HG03457 (cell line): Measurements from ENCODE around the gene RFNG.

ENCODE experiments used
- ATAC-seq: cut with Tn5 transposase; IDR thresholded peaks from one replicate; pipeline ENCODE4 v1.9.1; 2021; ENCODE audit warnings: moderate number of reproducible peaks; ENCODE audit not compliant: unreplicated experiment

Gene RFNG

DNA sequence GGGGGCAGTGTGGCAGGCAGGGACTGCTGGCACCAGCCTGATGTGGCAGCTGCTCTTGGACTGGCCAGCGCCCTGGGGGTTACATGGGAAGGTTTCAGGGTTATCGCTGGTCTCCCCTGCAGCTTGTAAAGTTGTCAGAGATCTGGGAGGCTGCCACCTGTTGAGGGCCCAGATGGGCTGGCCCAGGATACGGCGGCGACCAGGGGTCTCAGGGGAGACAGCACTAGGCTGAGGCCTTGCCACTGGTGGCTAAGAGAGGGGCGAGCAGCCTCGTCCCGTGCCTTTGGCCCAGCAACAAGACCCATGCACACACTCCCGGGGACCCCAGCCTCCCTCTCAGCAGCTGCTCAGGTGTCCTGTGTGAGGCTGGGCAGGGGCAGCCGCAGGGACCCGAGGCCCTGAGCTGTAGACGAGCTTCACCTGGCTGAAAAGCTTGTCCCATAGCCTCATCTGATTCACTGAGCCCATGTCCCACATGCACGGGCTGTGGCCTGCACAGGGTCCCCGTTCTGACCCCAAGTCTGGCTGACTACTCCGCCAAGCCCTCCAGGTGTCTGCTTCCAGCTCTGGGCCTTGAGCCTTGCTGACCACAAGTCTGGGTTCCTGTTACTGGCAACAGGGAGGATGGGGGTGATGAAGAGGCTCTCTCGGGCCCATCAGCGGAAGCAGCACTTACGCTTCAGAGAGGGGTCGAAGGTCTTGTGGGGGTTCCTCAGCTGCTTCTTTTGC is 7.8 kb upstream of the RFNG start:
- no peak for ATAC-seq

DNA sequence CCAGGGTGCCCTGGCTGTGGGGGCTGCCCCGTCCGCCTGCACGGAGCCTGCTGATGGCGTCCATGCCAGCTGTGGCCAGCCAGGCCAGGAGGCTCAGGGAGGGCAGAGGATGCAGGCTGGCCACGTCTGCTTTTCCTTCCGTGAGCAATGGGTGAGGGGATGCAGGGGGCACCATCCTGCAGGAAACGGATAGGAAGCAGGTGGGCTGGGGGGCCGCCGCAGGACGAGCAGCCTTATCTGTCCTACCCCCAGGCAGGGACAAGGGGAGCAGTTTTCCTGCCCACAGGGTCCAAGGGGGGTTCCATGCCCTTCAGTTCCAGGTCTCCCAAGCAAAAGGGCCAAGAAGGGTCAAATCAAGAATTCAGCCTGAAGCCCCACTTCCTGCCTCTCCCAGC is 7.2 kb upstream of the RFNG start:
- ATAC-seq: no peak

DNA sequence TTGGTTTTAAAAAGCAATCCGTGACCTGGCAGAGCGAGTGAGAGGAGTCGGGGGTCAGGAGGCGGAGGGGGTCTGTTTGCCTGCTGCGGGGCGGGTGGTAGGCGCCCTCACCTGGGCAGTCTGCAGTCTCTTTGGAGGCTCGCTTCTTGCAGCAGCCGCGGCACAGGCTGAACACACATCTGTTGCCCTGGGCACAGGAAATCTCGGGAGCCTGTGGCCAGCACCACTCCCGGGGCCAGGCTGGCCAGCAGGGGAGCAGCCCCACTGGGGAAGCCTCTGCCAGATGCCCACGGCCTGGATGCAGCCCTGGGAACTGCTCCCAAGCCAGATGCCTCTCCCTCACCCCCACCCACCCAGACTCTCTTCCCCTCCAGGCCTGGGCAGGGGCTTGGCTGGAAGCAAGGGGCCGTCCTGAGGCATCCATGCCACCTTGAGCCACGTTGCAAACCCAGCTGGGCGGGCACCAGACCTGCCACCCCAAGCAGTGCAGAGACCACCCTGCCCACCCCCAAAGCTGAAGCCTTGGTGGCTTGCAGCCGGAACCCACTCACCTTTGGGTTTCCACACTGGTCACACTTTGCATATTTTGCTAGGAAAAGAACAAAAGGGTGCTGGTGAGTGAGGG is 6.7 kb upstream of the RFNG start:
- no peak for ATAC-seq

DNA sequence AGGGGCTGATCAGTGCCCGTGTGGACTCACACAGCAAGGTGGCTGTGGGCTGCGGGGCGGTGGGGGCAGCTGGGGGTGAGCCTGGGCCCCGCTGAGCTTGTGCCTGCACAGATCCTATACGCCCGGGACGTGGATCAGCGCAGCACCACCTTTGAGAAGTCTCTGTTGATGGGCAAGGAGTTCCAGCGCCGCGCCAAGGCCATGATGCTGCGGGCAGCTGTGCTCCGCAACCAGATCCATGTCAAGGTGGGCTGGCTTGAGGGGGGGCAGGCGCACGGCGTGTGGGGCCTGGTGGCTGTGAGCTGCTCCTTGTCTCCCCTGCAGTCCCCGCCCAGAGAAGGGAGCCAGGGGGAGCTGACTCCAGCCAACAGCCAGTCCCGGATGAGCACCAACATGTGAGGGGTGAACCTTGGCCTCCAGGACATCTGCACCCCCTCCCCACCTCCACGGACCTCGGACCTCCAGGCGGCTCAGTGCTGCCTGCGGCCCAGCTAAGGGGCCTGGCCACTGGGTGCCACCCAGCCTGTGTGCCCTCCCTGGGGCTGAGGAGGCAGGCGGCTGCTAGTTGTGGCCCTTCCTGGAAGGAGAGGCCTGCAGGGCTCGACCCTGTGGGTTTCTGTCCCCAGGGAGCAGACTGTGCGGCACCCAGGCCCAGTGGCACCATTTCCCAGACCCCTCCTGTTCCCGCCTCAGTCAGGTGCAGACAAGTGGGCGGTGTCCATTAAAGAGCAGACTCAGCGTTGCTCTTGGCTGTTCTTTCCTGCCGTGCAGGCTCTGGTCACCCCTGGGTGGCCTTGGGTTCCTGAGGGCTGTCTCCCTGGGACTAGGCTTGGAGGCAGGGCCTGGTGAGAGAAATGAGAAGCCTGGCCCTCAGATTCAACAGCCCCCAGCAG is 5.4 kb upstream of the RFNG start:
- ATAC-seq: no peak

DNA sequence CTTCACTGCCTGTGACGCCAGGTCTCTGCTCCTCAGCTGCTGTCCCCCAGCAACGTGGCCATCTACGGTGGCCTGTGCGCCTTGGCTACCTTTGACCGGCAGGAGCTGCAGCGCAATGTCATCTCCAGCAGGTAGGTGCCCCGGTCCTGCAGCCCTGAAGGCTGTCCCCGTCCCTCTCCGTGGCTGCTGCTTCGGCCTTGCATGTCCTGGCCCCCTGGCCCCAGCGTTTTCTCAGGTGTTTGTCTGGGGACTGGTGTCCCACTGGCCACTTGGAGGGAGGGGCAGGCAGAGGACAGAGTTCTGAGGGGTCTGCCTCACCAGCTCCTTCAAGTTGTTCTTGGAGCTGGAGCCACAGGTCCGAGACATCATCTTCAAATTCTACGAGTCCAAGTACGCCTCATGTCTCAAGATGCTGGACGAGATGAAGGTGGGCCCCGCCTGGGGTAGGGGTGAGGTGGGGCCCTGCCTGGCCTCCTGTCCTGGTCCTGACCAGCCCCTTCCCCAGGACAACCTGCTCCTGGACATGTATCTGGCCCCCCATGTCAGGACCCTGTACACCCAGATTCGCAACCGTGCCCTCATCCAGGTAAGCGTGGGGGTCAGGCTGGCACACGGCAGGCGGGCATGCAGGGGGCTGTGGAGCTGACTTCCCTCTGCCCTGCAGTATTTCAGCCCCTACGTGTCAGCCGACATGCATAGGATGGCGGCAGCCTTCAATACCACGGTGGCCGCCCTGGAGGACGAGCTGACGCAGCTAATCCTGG is 4.5 kb upstream of the RFNG start:
- no peak for ATAC-seq

DNA sequence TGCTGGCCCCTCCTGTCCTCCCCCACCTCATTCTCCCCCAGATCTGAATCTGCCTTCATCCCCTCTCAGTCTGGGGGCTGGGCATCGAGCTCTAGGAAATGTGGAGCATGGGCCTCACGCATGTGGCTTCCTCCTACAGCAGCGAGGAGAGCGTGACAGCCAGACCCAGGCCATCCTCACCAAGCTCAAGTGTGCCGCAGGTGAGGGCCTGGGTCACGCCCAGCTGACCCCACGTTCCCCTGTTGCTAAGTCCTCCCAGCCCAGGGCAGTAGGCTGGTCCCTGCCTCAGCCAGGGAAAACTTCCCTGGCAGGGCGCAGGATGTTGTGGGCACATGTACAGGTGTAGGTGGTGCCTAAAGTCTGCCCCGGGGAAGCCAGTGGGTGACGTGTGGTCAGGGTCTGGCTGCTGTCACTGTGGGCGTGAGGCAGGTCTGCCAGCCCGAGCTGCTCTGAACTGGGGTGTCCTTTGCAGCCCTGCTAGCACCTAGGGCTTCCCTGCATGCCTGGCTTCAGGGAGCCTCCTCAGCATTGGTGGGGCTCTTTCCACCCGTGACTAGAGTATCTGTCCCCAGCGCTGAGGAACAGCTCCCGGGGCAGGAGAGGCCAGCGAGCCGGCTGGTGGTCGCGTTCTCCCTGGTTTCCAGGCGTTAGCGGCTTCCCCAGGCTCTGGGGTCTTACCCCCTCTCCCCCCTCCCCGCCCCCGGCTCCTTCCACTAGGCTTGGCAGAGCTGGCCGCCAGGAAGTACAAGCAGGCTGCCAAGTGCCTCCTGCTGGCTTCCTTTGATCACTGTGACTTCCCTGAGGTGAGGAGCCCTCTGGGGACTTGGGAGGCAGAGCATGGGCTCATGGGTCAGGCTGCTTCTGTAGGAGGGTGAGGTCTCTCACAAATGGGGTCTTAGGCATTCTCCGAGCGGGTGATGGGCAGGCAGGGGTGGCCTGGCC is 3.7 kb upstream of the RFNG start:
- ATAC-seq: no peak

DNA sequence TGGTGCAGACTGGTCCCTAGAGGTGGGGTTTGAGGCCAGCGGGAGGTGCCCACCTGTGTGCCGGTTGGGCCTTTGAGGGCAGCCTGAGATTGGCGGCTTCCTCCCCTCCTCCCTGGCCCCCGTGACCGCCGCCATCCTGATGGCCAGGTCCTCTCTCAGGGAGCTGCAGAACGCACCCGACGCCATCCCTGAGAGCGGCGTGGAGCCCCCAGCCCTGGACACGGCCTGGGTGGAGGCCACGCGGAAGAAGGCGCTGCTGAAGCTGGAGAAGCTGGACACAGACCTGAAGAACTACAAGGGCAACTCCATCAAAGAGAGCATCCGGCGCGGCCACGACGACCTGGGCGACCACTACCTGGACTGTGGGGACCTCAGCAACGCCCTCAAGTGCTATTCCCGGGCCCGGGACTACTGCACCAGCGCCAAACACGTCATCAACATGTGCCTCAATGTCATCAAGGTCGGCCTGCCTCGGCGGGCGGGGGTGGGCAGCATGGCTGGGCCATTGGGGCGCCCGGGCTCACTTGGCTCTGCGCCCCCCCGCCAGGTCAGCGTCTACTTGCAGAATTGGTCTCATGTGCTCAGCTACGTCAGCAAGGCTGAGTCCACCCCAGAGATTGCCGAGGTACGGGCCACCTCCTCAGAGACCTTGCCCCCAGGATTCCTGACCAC is 2.9 kb upstream of the RFNG start:
- ATAC-seq: no peak

DNA sequence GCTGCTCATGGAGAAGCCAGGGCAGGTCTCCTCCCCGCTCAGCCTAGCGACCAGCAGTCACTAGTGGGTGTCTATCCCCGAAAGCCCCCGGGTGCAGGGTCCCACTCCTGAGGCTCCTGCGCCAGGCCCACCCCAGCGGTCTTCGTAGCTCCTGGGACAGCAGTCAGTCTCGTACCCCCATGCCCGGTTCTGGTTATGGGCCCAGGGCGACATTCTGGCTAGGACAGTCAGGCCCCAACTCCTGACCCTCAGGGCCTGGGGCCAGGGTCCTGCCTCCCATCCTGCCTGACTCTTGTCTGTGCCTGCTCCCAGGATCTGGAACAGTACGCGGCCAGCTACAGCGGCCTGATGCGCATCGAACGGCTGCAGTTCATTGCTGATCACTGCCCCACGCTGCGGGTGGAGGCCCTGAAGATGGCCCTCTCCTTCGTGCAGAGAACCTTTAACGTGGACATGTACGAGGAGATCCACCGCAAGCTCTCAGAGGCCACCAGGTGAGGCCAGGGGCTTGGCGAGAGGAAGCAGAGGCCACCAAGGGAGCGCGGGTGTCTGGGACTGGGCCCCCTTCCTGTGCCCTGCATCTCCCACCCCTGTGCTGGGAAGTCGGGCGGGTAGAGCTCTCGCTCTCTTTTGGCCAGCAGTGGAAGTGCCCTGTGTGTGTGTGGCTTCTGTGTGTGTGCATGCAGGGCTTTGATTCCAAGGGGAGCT is 2.1 kb upstream of the RFNG start:
- no peak for ATAC-seq

DNA sequence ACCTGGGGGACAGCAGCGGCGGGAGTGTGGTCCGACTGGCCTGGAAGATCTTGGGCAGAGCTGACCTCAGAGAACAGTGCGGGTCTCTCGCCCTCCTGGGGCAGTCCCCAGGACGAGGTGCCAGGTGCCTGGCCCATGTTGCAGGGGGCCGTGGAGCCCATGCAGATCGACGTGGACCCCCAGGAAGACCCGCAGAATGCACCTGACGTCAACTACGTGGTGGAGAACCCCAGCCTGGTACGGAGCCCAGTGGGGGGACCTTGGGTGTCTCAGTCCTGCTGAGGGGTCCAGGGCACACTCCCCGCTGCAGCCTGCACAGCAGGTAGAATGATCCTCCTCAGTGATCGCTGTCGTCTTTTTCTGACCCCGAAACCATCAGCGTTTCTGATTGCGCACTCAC is 1.5 kb upstream of the RFNG start:
- ATAC-seq: no peak

DNA sequence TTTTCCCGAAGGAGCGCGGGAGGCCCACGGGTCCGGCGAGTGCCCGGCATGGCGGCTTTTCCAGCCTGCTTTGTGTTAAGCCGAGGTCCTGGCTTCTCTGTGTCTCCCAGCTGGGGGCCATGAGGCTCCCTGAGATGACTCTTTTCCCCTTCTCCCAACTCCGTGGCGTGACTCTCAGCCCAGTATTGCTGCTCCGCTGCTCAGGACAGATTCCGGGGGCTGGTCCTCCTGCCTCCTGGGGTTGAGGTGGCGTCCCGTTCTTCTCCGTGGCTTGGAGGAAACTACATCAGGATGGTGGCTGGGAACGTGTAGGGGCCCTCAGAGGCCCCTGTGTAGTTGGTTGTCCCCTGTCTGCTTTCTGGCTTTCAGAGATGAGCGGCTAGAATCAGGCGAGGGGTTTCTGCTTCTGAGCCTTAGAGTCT is 1.0 kb upstream of the RFNG start:
- ATAC-seq: no peak

DNA sequence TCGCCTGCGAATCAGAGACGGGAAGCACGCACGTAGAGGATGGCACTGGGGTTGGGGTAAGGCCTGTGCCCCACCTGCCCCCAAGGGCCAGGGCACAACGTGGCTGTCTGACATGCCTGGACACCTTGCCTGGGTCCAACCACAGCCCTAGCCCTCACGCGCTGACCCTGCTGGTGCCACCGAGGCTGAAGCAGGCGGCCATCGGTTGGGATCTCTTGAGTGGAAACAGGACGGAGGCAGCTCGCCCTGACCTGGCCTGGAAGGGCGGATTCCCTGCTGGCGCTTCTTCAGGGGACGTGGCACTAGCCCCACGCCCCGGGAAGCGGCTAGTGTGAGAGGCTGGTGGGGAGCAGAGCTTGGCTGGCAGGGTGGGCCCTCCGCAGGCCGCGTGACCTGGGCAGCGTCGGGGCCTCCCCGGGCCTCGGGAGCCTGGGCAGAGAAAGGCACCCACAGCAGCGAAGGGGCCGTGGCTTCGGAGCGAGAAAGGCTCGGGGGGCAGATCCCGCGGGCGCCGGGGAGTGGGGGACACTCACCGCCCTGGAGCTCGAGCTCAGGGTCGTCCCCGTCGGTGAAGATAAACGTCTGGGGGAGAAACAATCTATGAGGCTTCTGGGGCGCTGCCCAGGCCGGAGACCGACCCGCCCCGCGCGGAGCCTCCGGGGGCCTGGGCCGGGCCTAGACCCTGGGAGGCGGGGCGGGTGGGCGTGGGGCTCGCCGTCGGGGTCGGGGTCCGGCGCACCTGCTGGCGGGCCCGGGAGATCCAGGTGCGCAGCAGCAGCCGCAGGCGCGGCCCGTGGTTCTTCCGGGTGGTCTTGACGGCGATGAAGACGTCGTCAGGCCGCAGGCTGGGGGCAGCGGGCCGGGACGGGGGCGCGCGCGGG is 610 bp downstream of the RFNG start:
- ATAC-seq: no peak

DNA sequence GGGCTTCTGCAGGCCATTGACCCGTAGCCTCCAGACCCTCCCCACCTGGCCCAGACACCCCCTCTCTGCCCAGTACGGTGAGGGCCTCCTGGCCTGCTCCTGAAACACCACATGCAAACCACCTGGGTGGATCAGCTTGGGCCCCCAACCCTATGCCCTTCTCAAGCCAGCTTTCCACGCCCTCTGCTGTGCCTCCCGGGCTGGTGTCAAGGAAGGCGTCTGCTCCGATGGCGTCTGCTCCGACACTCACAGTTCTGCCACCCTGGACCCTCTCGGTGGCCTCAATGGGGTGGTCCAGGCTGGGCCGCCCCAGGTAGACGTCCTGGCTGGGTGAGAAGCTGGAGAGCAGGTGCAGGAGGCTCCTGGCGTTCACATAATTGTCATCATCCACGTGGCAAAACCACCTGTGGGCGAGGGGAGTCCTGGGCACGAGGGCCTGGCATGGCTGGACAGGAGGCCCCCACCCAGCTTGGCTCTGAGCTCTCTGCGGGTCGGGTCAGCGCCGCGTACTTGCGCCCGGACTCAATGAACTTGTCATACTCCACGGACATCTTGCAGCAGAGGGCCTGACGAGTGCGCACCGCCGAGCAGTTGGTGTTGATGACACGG is 1.4 kb downstream of the RFNG start:
- no peak for ATAC-seq

DNA sequence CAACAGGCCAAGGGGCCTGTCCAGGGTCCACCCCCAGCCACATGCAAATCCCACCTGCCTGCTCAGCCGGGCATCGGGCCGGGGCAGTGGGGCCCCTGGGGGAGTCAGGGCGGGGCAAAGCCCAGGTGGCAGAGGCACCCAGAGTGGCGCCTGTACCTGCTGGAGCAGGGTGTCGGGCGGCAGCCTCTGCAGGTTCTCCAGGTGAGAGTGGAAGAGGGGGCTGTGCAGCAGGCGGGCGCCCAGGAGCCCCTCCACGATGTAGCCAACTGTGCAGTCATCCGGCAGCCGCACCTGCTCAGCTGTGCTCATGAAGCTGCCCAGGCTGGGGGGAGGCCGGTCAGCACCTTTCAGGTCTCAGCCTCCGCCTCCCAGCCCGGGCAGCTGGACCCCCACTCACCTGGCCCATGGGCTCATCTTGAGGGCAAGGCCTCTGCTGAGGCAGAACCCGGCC is 2.1 kb downstream of the RFNG start:
- ATAC-seq: no peak

DNA sequence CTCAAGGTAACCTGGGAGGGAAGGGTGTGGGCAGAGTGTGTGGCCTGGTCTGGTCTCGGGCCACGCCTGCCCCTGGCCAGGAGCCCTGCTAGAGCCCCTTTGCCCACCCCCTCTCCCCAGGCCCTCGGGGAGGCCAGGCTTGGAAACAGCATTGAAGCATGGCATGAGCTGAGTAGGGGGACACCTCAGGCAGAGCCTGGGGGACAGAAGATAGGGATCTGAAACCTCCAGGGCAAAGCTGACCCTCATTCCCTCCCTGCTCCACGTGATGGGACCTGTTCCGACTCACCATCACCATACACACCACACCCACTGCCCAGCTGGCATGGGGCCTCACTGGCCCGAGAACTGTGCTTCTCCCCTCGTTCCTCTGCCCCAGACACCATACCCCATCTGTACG is 2.5 kb downstream of the RFNG start:
- no peak for ATAC-seq

DNA sequence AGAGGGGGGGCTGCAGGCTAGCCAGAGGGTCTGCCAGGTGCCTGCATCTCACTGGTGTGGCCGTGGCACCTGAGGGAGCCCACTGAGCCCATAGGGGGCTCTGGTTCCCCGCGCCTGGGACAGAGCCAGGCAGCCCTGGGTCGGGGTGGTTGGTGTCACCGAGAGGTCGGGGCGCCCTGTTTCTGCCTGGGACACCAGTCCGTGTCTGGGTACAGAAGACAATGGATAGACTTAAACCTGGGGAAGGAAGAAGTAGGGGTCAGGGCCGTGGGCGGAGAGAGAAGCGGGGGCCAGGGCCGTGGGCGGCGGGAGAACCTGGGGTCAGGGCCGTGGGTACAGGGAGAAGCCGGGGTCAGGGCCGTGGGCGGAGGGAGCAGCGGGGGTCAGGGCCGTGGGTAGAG is 3.0 kb downstream of the RFNG start:
- no peak for ATAC-seq

DNA sequence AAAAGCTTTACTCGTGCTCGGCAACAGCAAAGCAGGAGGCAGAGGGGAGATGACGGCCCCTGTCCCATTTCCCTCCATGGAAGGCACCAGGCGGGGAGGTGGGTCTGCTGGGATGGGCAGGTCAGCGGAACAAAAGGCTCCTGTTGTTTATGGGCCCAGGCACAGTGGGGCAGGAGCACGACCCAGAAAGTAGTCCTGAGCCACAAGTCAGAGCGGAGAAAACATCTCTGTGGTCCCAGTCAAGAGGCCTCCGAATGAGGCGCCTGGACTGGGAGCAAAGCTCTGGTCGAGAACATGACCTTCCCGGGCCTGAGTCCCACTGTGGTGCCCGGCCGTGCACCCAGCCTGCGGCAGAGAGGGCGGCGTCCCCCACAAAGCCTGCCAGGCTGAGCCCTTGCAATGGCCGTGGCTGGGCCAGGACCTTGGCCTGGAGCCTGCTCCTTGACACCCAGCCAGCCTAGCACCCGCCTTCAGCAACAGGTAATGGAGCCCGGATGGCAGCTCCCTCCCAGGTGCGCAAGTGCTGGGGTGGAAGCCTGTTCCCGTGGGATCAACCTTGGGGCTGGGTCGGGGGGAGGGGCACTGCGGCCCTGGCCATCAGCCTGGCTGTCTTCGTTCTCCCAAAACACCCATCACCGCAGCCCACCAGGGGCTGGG is 3.6 kb downstream of the RFNG start:
- ATAC-seq: no peak

DNA sequence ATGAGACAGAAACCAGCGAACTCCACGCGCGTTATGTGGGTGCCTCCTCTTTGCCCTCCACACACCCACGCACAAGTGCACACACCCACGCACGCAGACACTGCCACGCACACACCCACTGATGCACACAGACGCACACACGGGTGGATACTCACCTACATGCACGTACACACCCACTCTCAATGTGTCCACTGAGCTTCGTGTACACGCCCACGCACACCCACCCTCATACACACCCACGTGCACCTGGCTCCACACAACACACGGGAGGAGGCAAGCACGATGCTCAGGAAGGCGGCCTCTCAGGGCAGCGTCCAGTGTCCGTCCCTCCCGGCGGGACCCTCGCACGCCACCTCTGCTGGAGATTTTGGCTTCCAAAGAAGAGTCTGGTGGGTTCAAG is 4.2 kb downstream of the RFNG start:
- ATAC-seq: no peak
